Epithelial cell of proximal tubule (primary cell): ENCODE data around the gene PEPD. TPM values are rescaled to one million over a fixed set of nuclear protein-coding genes. Genes with fewer than 3 reads are reported as not detected.
A peak's percentile ranks its signal among the peaks of the same experiment; 100 is the strongest.

Experiments
- DNase-seq: peaks from one replicate; pipeline ENCODE4 v3.0.0-alpha.2; 2011; ENCODE audit warnings: low read depth
- H3K4me3 ChIP-seq: 2 replicates; pipeline ENCODE4 v1.5.1; 2011; ENCODE audit warnings: low read depth, mild to moderate bottlenecking, low read length
- CTCF ChIP-seq: conservative IDR thresholded peaks from 2 replicates; pipeline ENCODE4 v1.5.1; 2012; ENCODE audit warnings: low read depth, mild to moderate bottlenecking, low read length
- total RNA-seq: library from RNA; depleted of rRNA; stranded (reverse); fragments of >200 nt; gene quantifications from 2 replicates; pipeline ENCODE4 v1.2.3, GENCODE V29; 2015

Gene PEPD
- total RNA-seq, 1 donor from 2014 or later = 56.7 TPM

GRCh38 chr19:33440241-33440640 lies 81.3 kb downstream of the PEPD start:
- no peak overlapping the region for H3K4me3 ChIP-seq
- DNase-seq = no peak
- no peak for TF ChIP-seq CTCF

- DNase-seq = no peak
- no peak overlapping the region for H3K4me3 ChIP-seq
- TF ChIP-seq CTCF = no peak
These were observed 82.4 kb downstream of the PEPD start for GRCh38 chr19:33438987-33439781.

GRCh38 chr19:33437821-33438671 lies 83.5 kb downstream of the PEPD start:
- no peak for DNase-seq
- H3K4me3 ChIP-seq = no peak overlapping the region
- peak; percentile 50 for TF ChIP-seq CTCF

- no peak overlapping the region for H3K4me3 ChIP-seq
- no peak for DNase-seq
- no peak for TF ChIP-seq CTCF
These were observed 84.2 kb downstream of the PEPD start for GRCh38 chr19:33437393-33437820.

GRCh38 chr19:33436360-33437345 lies 84.9 kb downstream of the PEPD start:
- DNase-seq = peak; percentile 12

More at GRCh38 chr19:33436360-33437345, 84.9 kb downstream of the PEPD start:
- no peak for TF ChIP-seq CTCF
- no peak overlapping the region for H3K4me3 ChIP-seq
